Activated CD8-positive, alpha-beta T cell treated with anti-CD3 and anti-CD28 coated beads for 36 hours (primary cell): ENCODE data around the gene TACC3. TPM values are rescaled to one million over a fixed set of nuclear protein-coding genes. Genes with fewer than 3 reads are reported as not detected.

Experiments
- ATAC-seq: fragments of 200-7000 bp; cut with Tn5 transposase; one replicate; pipeline ENCODE4 v1.10.0; 2021; ENCODE audit warnings: mild to moderate bottlenecking, moderate library complexity
- CTCF ChIA-PET: fragments of 350-600 bp; sonication (Branson Sonifier 250); formaldehyde crosslinking; loops from one replicate; lab custom pipeline; 2021; ENCODE audit warnings: antibody characterized with exemption; lab: Charles Lee
- POLR2A ChIA-PET: fragments of 350-600 bp; sonication (Branson Sonifier 250); formaldehyde crosslinking; loops from one replicate; lab custom pipeline; 2021; ENCODE audit warnings: antibody characterized with exemption; lab: Charles Lee
- DNase-seq: peaks from one replicate; pipeline ENCODE4 v3.0.0-alpha.2; 2020
- H3K27ac Mint-ChIP-seq: one replicate; pipeline ENCODE4 v1.8.0; 2021; ENCODE audit warnings: mild to moderate bottlenecking, mixed read lengths
- H3K27me3 Mint-ChIP-seq: one replicate; pipeline ENCODE4 v1.8.0; 2021; ENCODE audit warnings: mixed read lengths
- H3K36me3 Mint-ChIP-seq: one replicate; pipeline ENCODE4 v1.8.0; 2021; ENCODE audit warnings: low read depth, mixed read lengths
- H3K4me1 Mint-ChIP-seq: one replicate; pipeline ENCODE4 v1.8.0; 2021; ENCODE audit warnings: low read depth, mixed read lengths
- H3K4me3 Mint-ChIP-seq: one replicate; pipeline ENCODE4 v1.8.0; 2021; ENCODE audit warnings: mild to moderate bottlenecking, moderate library complexity, mixed read lengths
- H3K9me3 Mint-ChIP-seq: one replicate; pipeline ENCODE4 v1.8.0; 2021; ENCODE audit warnings: mixed read lengths
- CTCF ChIP-seq: fragments of 200-600 bp; IDR thresholded peaks from one replicate; pipeline ENCODE4 v1.8.0; 2022; ENCODE audit warnings: antibody characterized with exemption, mild to moderate bottlenecking
- intact Hi-C: fragments of 100-400 bp; cut with micrococcal nuclease; formaldehyde crosslinking; loops from one replicate; pipeline ENCODE4 v1.10.0; 2022
- total RNA-seq, 2 experiments: library from RNA; stranded (reverse); gene quantifications; one replicate each; pipeline ENCODE4 v1.2.3, GENCODE V29; 2021

TACC3 gene
- total RNA-seq, 2 experiments from 2014 or later, result 190 to 200 TPM

GRCh38 chr4:1718095-1718850 is 3.0 kb upstream of the TACC3 start:
- Mint-ChIP-seq H3K9me3 (no peaks in the 10 kb centered on the region), H3K36me3 (peaks cover 48% of the 10 kb centered on the region), H3K27me3 (no peaks in the 10 kb centered on the region), H3K27ac (peak overlapping the region; percentile 75), H3K4me3 (peak overlapping the region; percentile 55), H3K4me1 (peaks cover 39% of the 10 kb centered on the region)
- TF ChIP-seq CTCF, result no peak
- DNase-seq (no peak), ATAC-seq (no peak)
- POLR2A ChIA-PET, result interaction anchor here (0.8 to 11.2 kb wide), 6 partner anchors 8 to 152 kb away, joined by 3 to 190 read pairs (median 4); partner anchors contain the start of gene SLBP
- intact Hi-C loops, result no loop called here
- CTCF ChIA-PET, result interaction anchor here (15.4 kb wide), 1 partner anchor 26 kb away, joined by 257 read pairs; no protein-coding TSS in a partner anchor

- H3K4me3 Mint-ChIP-seq, result peak overlapping the region; percentile 93
- H3K27ac Mint-ChIP-seq, result peak overlapping the region; percentile 95
- ChIA-PET CTCF (interaction anchor here (2.0 to 15.4 kb wide), 4 partner anchors 9 to 28 kb away, joined by 5 to 257 read pairs (median 8); no protein-coding TSS in a partner anchor), POLR2A (interaction anchor here (0.9 to 11.2 kb wide), 10 partner anchors 10 to 153 kb away, joined by 3 to 190 read pairs (median 5); partner anchors contain the start of gene SLBP)
- ATAC-seq (peak; percentile 16), DNase-seq (peak; percentile 62)
- no peaks in the 10 kb centered on the region for H3K27me3 Mint-ChIP-seq
- H3K9me3 Mint-ChIP-seq, result no peaks in the 10 kb centered on the region
- intact Hi-C loops, result no loop called here
- peaks cover 41% of the 10 kb centered on the region for H3K4me1 Mint-ChIP-seq
- H3K36me3 Mint-ChIP-seq, result peaks cover 46% of the 10 kb centered on the region
- no peak for TF ChIP-seq CTCF
Measured at GRCh38 chr4:1720163-1720983, 948 bp upstream of the TACC3 start.

DNA sequence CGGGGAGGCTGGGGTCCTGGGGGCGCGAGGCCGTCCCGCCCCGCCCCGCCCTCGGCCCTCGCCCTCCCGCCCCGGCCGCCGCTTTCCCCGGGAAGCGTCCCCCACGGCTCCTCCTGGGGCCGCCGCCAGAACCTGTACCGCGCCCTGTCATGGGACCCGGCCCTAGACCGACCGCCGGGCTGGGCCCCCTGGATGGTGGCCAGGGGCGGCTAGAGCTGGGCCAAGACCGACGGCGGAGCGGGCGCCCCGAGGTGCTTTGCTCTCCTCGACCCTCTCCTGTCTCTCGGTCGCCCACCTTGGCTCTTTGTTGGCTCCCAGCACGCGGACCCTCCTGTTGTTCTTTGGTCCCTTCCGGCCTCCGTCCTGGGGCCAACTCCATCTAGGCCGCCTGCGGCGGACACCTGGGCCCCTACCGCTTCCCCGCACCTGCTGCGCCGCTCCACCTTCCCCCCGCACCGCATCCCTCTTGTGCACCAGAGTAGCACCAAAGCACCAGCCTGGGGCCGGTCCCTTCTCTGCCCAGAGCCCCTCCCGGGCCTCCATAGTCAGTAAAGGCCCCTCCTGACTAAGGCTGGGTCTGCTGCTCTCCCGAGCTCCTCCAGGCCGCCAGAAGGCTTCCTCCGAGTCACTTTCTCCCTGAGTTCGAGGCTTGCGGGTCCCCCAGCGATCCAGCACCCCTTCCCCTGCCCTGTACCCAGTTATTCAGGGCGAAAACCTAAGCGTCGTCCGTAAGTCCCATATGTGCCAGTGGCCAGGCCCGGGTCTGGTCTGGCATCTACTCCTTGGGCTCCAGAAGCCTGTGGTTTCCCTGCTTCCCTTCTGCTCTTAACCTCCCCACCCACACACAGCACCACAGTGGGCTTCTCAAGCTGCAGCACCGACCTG is 587 bp downstream of the TACC3 start:
- Mint-ChIP-seq H3K27ac (peak overlapping the region; percentile 99), H3K27me3 (no peaks in the 10 kb centered on the region), H3K36me3 (peaks cover 54% of the 10 kb centered on the region), H3K4me1 (peaks cover 45% of the 10 kb centered on the region), H3K4me3 (peak overlapping the region; percentile 97), H3K9me3 (no peaks in the 10 kb centered on the region)
- peak; percentile 70 for DNase-seq
- ChIA-PET POLR2A (interaction anchor here (0.7 to 11.2 kb wide), 16 partner anchors 12 to 151 kb away, joined by 3 to 190 read pairs (median 4); partner anchors contain the start of genes LETM1, NSD2 and SLBP), CTCF (interaction anchor here (0.6 to 15.4 kb wide), 6 partner anchors 8 to 30 kb away, joined by 3 to 257 read pairs (median 7); partner anchors contain the start of gene SLBP)
- TF ChIP-seq CTCF, result no peak
- intact Hi-C loops, result no loop called here
- ATAC-seq, result no peak

DNA sequence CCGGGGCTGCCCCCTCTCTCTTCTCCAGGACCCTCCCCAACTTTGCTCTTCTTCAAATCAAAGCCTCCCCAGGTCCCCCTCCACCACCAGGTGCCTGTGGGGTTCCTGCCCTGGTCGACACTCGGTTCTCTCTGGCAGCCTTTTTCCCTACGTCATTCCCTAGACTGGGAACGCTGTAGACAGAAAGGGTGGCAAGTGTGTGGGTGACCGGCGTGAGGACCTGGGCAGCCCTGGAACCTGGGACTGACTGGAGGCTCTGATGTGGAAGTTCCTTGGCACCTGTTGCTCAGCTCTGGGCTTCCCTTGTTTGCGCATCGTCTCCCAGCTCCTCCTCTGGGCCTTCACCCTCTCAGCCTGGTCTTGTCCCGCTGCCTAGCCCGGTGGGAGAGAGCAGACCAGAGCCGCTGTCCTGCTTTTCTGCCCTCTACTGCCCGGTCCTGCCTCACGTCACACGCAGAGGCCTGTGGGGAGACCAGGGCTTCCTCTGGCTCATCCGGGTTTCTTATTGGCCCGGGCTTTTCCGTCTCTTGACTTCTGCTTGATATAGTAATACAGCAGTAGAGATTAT is 1.3 kb downstream of the TACC3 start:
- peak; percentile 5 for ATAC-seq
- peak overlapping the region; percentile 97 for H3K4me3 Mint-ChIP-seq
- no peaks in the 10 kb centered on the region for H3K27me3 Mint-ChIP-seq
- peaks cover 58% of the 10 kb centered on the region for H3K36me3 Mint-ChIP-seq
- no peak for DNase-seq
- no peak for TF ChIP-seq CTCF
- ChIA-PET POLR2A (interaction anchor here (0.7 to 11.2 kb wide), 15 partner anchors 10 to 151 kb away, joined by 3 to 190 read pairs (median 4); partner anchors contain the start of genes LETM1, NSD2 and SLBP), CTCF (interaction anchor here (0.8 to 15.4 kb wide), 7 partner anchors 8 to 30 kb away, joined by 3 to 257 read pairs (median 6); partner anchors contain the start of gene SLBP)
- intact Hi-C loops, result no loop called here
- H3K27ac Mint-ChIP-seq, result peak overlapping the region; percentile 99
- H3K9me3 Mint-ChIP-seq, result no peaks in the 10 kb centered on the region
- peaks cover 51% of the 10 kb centered on the region for H3K4me1 Mint-ChIP-seq
